SK-MEL-5 (cell line): ENCODE measurements around the gene AMER2. TPM values are rescaled to one million over a fixed set of nuclear protein-coding genes. Genes with fewer than 3 reads are reported as not detected.
A peak's percentile ranks its signal among the peaks of the same experiment; 100 is the strongest.

ENCODE experiments used
- DNase-seq: peaks from one replicate; pipeline ENCODE4 v3.0.0-alpha.2; 2016; ENCODE audit warnings: low read depth, low spot score
- in situ Hi-C: cut with HindIII; loops from 2 replicates; pipeline ENCODE4 v1.10.0; 2016; ENCODE audit warnings: low sequenced_read_pairs, high pct_unique_total_duplicates, low pct_unique_long_range_greater_than_20kb
- small RNA-seq, 2 experiments: library from RNA; depleted of rRNA; stranded (forward); fragments of <200 nt; gene quantifications; one replicate each; pipeline ENCODE3, GENCODE V24; 2014
- total RNA-seq: library from RNA; depleted of rRNA; stranded (reverse); fragments of >200 nt; shearing (Covaris generic); gene quantifications from 2 replicates; pipeline ENCODE4 v1.2.3, GENCODE V29; 2014; rRNA removed

AMER2 gene
- total RNA-seq, 1 experiment from 2014 or later: not detected

DNA sequence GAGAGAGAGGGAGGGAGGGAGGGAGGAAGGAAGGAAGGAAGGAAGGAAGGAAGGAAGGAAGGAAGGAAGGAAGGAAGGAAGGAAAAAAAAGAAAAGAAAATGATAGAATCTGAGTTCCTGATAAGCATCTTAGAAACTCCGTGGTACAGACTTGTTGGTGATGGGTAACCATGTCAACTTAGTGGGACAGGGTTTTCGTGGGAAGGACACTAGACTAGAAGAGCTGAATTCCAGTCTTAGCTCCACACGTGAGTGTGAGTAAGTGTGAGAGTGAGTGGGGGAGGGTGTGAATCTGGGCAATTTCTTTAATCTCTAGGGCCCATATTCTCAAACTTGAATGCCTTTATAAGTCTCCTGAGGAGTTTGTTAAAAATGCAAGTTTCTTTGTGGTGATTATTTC lies 41.1 kb downstream of the AMER2 start:
- DNase-seq: no peak
- in situ Hi-C loops: no loop called here

DNA sequence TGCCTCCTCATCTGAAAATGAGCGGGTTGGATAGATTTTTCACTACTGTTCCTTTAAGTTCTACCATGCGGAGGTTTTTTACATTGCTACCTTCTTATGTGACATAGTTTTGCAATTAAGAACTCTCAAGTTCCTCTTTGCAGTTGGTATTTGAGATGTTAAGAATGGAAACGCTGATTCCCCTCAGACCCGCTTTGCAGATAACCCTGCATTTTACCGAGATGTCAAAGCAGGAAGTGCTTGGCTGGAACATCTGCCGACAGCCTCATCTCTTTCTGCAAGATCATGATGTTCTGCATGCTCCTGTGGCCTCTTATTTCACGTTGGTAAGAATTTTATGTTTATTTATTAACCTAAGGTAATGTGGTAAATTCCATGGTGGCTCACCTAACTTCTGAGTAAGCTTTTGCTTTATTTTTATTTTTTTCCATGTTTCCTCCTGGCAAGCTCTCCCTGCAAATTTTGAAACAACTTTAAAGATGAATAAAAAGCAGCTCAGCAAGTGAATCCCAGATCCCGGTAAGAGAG lies 53.6 kb downstream of the AMER2 start:
- DNase-seq: no peak
- in situ Hi-C loops: no loop called here

DNA sequence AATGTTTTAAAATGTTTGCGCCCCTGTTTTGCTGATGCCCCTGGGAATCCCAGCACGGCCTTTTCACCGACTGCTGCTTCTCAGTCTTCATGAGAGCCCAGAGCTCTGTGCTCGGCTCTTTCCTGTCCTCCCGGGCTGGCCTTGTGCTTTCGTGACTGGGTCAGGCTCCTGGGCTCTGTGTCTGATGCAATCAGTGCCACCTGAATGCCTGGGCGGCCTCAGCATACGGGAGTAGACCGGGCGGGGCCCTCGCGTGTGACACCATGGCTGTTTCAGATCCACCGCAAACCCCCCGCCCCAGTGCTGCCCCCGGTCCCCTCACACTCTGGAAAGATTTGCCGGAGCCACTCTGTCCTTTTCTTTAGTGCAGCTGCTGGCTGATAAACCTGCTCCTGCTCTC lies 54.8 kb downstream of the AMER2 start:
- DNase-seq: no peak
- in situ Hi-C loops: no loop called here

DNA sequence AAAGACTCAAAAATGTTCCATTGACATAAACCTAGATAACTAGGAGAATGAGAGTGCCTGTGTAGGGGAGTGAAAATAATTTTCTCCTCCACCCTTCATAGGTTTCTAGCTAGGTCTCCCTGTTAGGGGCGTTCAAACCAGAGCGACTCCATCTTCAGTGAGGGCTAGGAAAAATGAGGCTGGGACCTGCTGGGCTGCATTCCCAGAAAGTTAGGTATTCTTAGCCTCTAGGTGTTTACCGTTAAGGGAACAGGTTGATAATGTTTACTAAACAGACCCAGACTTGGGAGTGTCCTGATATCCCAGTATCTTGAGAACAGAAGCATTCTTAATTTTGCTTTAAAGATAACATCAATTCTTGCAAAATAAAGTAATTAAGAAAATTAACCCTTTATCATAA lies 56.0 kb downstream of the AMER2 start:
- no peak for DNase-seq
- in situ Hi-C loops: no loop called here

DNA sequence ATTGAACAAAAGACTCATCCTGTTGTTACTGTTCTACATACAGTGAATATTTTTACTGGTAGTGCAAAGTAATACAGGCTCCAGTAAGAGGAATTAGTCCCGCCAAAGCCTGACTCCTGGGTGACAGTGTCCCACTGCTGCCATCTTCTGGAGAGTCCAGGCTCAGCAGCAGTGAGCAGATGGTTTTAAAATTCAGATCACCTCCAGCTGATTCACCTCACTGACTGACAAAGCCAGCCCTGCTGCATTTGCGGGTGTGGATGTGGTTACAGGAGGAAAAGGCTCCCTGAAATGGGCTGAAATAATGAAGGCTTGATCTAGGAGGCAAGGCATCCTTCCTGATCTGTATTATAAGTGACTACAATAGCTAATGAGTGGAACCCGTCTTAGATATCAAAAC lies 57.9 kb downstream of the AMER2 start:
- in situ Hi-C loops: no loop called here
- peak; percentile 87 for DNase-seq

DNA sequence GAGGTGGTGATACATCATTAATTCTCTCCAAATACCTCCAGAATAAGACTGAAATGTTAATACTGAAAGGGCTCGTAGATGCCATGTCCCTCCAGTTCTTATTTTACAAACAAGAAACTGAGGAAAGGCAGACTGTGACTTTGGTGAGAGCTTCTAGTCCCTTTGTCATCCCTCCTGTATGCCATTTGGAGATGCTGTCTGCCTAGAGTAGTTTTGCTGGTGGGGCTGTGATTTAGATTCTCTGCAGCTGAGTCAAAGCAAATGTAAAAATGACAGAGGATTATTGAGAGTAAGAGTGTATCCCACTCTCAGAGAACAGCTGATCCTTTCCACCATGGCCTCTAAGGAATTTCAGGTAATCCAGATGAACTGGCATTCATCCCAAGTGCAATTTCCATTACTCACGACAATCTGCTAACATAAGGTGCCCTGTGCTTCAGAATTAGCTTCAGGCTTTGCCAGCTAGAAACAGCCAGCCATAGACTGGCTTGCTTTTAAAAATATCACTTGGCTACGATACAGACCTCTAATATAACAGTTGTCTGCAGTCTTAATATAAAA lies 59.3 kb downstream of the AMER2 start:
- DNase-seq: no peak
- in situ Hi-C loops: no loop called here

Small RNA genes within 50 kb of the gene (small RNA-seq; reads per million reads assigned to genes)
- gene AL359757.1: 0 reads per million in 2 experiments
- 0 reads per million in 2 experiments for gene AL359757.2

Other genes starting within 250 kb of the AMER2 start
- gene PABPC3, start 76.2 kb downstream of the AMER2 start, total RNA-seq: 0.11 and 0.13 TPM in 2 replicates
- gene MTMR6, start 115.2 kb upstream of the AMER2 start, total RNA-seq: 26.6 and 28.4 TPM in 2 replicates
- 81.3 and 85.9 TPM in 2 replicates for gene NUP58, start 129.3 kb upstream of the AMER2 start, total RNA-seq
- 0.05 and 0.26 TPM in 2 replicates for gene ATP8A2, start 199.7 kb upstream of the AMER2 start, total RNA-seq